BJ (cell line): ENCODE results near the gene KTI12. TPM values are rescaled to one million over a fixed set of nuclear protein-coding genes. Genes with fewer than 3 reads are reported as not detected.
"Not testable (repeated sequence)": the region's sequence is repeated elsewhere in the genome, so short reads cannot be mapped to it uniquely, and the experiment has no call there.

Experiments
- CTCF ChIA-PET: fragments of 350-600 bp; formaldehyde crosslinking; extraction: SDS; loops from one replicate; lab custom pipeline; 2021; ENCODE audit warnings: antibody characterized with exemption, inconsistent platforms; lab: Yijun Ruan, JAX
- POLR2A ChIA-PET: fragments of 300-600 bp; sonication (Branson Sonifier 250); formaldehyde crosslinking; extraction: SDS; loops from one replicate; lab custom pipeline; 2021; ENCODE audit warnings: antibody characterized with exemption; lab: Charles Lee
- DNase-seq: peaks from one replicate; pipeline ENCODE4 v3.0.0-alpha.2; 2011; ENCODE audit warnings: low read depth
- H3K27me3 ChIP-seq: 2 replicates; pipeline ENCODE4 v1.6.0; 2011; ENCODE audit warnings: low read length; ENCODE audit not compliant: control insufficient read depth, insufficient read depth
- H3K36me3 ChIP-seq: 2 replicates; pipeline ENCODE4 v1.5.1; 2011; ENCODE audit warnings: low read length; ENCODE audit not compliant: control insufficient read depth, insufficient read depth
- H3K4me3 ChIP-seq: 2 replicates; pipeline ENCODE4 v1.5.1; 2011; ENCODE audit warnings: low read depth, mild to moderate bottlenecking, control low read depth, low read length
- polyA plus RNA-seq: library from polyadenylated mRNA; depleted of rRNA; stranded (reverse); fragments of >200 nt; gene quantifications from 2 replicates; pipeline ENCODE4 v1.2.3, GENCODE V29; 2011
- TF ChIP-seq, protein P1 (sequence below): IDR thresholded peaks from 2 replicates; pipeline ENCODE4 v1.5.1; 2011; ENCODE audit warnings: low read depth, mild to moderate bottlenecking, control low read depth, inconsistent platforms, low read length, moderate library complexity; ENCODE audit not compliant: insufficient read depth

KTI12 gene
- polyA plus RNA-seq, 1 experiment: 9.6 TPM

DNA sequence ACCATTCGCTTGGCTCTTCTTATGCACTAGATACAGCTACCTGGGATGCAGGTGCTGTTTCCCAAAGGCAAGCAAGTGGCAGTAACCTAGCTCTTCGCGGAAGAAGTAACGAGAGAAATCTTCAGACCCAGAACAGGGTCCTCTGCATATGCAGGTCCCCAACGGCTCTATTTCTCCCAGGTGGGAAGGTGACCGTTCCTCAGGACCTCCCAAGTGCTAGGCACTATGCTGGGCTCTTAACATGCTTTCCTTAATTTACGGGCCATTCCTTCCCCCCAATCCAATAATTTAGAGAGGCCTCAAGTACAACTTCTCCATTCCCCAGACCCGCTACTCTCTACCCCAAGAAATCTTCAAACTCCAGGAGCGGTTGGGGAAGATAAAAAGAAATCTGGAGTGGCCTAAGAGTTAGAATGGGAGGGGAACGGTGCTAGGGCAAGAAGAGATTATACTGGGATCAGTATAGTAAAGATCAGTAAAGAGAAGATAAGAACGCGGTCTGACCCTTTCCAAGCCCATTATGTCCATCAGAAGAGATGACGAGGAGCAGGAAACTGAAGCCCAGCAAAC is 21.0 kb upstream of the KTI12 start:
- ChIA-PET CTCF (interaction anchor here (0.6 kb wide), 1 partner anchor 62 kb away, joined by 3 read pairs; no protein-coding TSS in a partner anchor), POLR2A (interaction anchor here (1.4 kb wide), 1 partner anchor 158 kb away, joined by 5 read pairs; no protein-coding TSS in a partner anchor)
- DNase-seq: no peak
- TF ChIP-seq, protein P1, sequence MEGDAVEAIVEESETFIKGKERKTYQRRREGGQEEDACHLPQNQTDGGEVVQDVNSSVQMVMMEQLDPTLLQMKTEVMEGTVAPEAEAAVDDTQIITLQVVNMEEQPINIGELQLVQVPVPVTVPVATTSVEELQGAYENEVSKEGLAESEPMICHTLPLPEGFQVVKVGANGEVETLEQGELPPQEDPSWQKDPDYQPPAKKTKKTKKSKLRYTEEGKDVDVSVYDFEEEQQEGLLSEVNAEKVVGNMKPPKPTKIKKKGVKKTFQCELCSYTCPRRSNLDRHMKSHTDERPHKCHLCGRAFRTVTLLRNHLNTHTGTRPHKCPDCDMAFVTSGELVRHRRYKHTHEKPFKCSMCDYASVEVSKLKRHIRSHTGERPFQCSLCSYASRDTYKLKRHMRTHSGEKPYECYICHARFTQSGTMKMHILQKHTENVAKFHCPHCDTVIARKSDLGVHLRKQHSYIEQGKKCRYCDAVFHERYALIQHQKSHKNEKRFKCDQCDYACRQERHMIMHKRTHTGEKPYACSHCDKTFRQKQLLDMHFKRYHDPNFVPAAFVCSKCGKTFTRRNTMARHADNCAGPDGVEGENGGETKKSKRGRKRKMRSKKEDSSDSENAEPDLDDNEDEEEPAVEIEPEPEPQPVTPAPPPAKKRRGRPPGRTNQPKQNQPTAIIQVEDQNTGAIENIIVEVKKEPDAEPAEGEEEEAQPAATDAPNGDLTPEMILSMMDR: no peak
- Histone ChIP-seq H3K27me3 (no peaks in the 10 kb centered on the region), H3K4me3 (peak overlapping the region; percentile 69), H3K36me3 (peaks cover 4% of the 10 kb centered on the region)

GRCh38 chr1:52053862-52054261 is 20.3 kb upstream of the KTI12 start:
- ChIA-PET CTCF (interaction anchor here (0.6 kb wide), 1 partner anchor 31 kb away, joined by 3 read pairs; no protein-coding TSS in a partner anchor), POLR2A (no interaction called here)
- Histone ChIP-seq H3K36me3 (peaks cover 4% of the 10 kb centered on the region), H3K27me3 (no peaks in the 10 kb centered on the region), H3K4me3 (peak overlapping the region; percentile 69)
- no peak for DNase-seq
- TF ChIP-seq, protein P1: no peak

DNA sequence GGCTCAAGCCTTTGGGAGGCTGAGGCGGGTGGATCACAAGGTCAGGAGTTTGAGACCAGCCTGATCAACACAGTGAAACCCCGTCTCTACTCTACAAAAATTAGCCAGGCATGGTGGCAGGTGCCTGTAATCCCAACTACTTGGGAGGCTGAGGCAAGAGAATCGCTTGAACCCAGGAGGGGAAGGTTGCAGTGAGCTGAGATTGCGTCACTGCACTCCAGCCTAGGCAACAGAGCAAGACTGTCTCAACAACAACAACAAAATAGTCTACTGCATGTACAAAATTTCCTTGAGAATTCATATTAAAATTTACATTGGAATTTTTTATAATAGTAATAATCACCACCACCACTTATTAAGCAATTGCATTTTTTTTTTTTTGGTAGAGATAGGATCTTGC is 15.7 kb upstream of the KTI12 start:
- H3K4me3 ChIP-seq, CTCF ChIA-PET, H3K27me3 ChIP-seq, H3K36me3 ChIP-seq, POLR2A ChIA-PET, DNase-seq: not testable (repeated sequence)

- H3K36me3 ChIP-seq, POLR2A ChIA-PET, DNase-seq, H3K27me3 ChIP-seq, H3K4me3 ChIP-seq: not testable (repeated sequence)
- CTCF ChIA-PET: interaction anchor here (0.8 kb wide), 1 partner anchor 10 kb away, joined by 3 read pairs; no protein-coding TSS in a partner anchor
Measured at GRCh38 chr1:52045666-52046195, 12.1 kb upstream of the KTI12 start.

DNA sequence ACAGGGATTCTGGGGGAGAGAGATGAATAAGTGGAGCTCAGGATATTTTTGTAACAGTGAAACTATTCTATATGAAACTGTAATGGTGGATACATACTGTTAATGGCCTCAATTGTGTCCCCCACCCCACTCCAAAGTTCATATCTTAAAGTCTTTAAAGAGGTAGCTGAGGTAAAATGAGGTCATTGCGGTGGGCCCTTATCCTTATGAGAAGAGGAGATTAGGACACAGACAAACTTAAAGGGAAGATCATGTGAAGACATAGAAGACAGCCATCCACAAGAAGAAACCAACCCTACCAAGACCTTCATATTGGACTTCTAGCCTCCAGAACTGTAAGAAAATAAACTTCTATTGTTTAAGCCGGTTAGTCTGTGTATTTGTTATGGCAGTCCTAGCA is 11.6 kb upstream of the KTI12 start:
- TF ChIP-seq, protein P1: no peak
- no peaks in the 10 kb centered on the region for H3K27me3 ChIP-seq
- POLR2A ChIA-PET: no interaction called here
- H3K4me3 ChIP-seq: no peak overlapping the region
- no peak for DNase-seq
- peaks cover 3% of the 10 kb centered on the region; the same call in 1 of the 2 replicates for H3K36me3 ChIP-seq
- CTCF ChIA-PET: interaction anchor here (0.8 kb wide), 1 partner anchor 10 kb away, joined by 3 read pairs; no protein-coding TSS in a partner anchor

DNA sequence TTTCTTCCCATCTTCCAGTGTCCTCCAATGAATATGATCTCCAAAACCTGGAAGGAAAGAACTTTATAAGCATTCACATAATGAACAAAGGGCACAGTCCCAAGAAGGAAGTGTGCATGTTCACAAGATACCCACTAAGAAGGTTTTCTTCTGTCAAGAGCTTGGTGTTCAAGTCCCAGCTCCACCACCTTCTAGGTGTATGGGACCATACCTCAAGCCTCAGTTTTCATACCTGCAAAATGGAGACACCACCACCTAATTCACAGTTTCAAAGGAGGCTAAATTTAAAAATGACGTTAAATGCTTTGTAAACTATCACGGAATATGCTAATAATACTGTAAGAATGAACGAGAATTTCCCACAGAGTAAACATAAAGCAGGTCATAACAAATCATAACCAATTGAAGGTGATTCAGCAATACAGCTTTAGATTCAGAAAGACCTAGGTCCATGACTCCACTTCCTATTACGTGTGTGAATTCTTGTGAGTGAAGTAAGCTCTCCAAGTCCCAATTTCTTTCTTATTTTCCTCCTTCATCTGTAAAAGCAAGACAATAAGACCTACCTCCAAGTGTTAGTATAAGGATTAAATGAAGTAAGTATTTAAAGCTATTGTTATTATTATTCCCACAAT is 8.1 kb upstream of the KTI12 start:
- Histone ChIP-seq H3K36me3 (peaks cover 5% of the 10 kb centered on the region), H3K4me3 (no peak overlapping the region), H3K27me3 (no peaks in the 10 kb centered on the region)
- ChIA-PET CTCF (interaction anchor here (0.5 kb wide), 1 partner anchor 54 kb away, joined by 3 read pairs; no protein-coding TSS in a partner anchor), POLR2A (no interaction called here)
- DNase-seq: no peak
- TF ChIP-seq, protein P1: no peak
